Neural cell (in vitro differentiated cells): Measurements from ENCODE around the gene KCTD13. TPM values are rescaled to one million over a fixed set of nuclear protein-coding genes. Genes with fewer than 3 reads are reported as not detected.
"Not testable (repeated sequence)": the region's sequence is repeated elsewhere in the genome, so short reads cannot be mapped to it uniquely, and the experiment has no call there.

Experiments used
- H2AFZ ChIP-seq: fragments of 200-600, 300-800 bp; sonication (generic), shearing (Covaris generic); 2 replicates; pipeline ENCODE4 v1.6.0; 2014; ENCODE audit warnings: low read depth, mild to moderate bottlenecking, antibody characterized with exemption, low read length, moderate library complexity
- H3F3A ChIP-seq: fragments of 200-600 bp; shearing (Covaris generic); 2 replicates; pipeline ENCODE4 v1.6.1; 2016; ENCODE audit warnings: mild to moderate bottlenecking, moderate library complexity, mixed read lengths, antibody characterized with exemption, low read length; ENCODE audit not compliant: insufficient read depth, poor library complexity, severe bottlenecking
- H3K27ac ChIP-seq: fragments of 200-600, 300-800 bp; sonication (generic), shearing (Covaris generic); 2 replicates; pipeline ENCODE4 v1.5.1; 2014; ENCODE audit warnings: mild to moderate bottlenecking, low read length, moderate library complexity
- H3K27me3 ChIP-seq: fragments of 300-800, 200-600 bp; sonication (generic), shearing (Covaris generic); 2 replicates; pipeline ENCODE4 v1.6.0; 2014; ENCODE audit warnings: mild to moderate bottlenecking, low read depth, low read length, moderate library complexity; ENCODE audit not compliant: insufficient read depth
- H3K36me3 ChIP-seq: fragments of 300-800, 200-600 bp; sonication (generic), shearing (Covaris generic); 2 replicates; pipeline ENCODE4 v1.5.1; 2014; ENCODE audit warnings: mild to moderate bottlenecking, antibody characterized with exemption, low read length, moderate library complexity; ENCODE audit not compliant: insufficient read depth
- H3K4me2 ChIP-seq: fragments of 300-800, 200-600 bp; sonication (generic), shearing (Covaris generic); 2 replicates; pipeline ENCODE4 v1.6.0; 2014; ENCODE audit warnings: mild to moderate bottlenecking, low read length
- H3K4me3 ChIP-seq: fragments of 300-800, 200-600 bp; sonication (generic), shearing (Covaris generic); 2 replicates; pipeline ENCODE4 v1.5.1; 2014; ENCODE audit warnings: mild to moderate bottlenecking, low read length, moderate library complexity
- H3K79me2 ChIP-seq: fragments of 200-600 bp; shearing (Covaris generic); replicated peaks from 2 replicates; pipeline ENCODE4 v1.6.0; 2014; ENCODE audit warnings: mild to moderate bottlenecking, low read length, moderate library complexity; ENCODE audit not compliant: insufficient read depth
- H3K9ac ChIP-seq: fragments of 300-800, 200-600 bp; sonication (generic), shearing (Covaris generic); 2 replicates; pipeline ENCODE4 v1.6.1; 2016; ENCODE audit warnings: mild to moderate bottlenecking, low read length, mixed read lengths
- H3K9me2 ChIP-seq: fragments of 200-600 bp; shearing (Covaris generic); 2 replicates; pipeline ENCODE4 v1.6.1; 2016; ENCODE audit warnings: mild to moderate bottlenecking, low read length, mixed read lengths; ENCODE audit not compliant: insufficient read depth
- H3K9me3 ChIP-seq: fragments of 200-600, 300-800 bp; sonication (generic), shearing (Covaris generic); 2 replicates; pipeline ENCODE4 v1.6.1; 2016; ENCODE audit warnings: mild to moderate bottlenecking, mixed run types, low read length, moderate library complexity, mixed read lengths
- H4K20me1 ChIP-seq: fragments of 200-600 bp; shearing (Covaris generic); 2 replicates; pipeline ENCODE4 v1.6.1; 2016; ENCODE audit warnings: mild to moderate bottlenecking, mixed run types; ENCODE audit not compliant: insufficient read depth
- EP300 ChIP-seq: fragments of 450-650 bp; conservative IDR thresholded peaks from 2 replicates; pipeline ENCODE4 v1.6.1; 2014; ENCODE audit warnings: antibody characterized with exemption, mild to moderate bottlenecking, moderate library complexity; ENCODE audit not compliant: poor library complexity, severe bottlenecking
- EZH2 ChIP-seq: fragments of 200-600, 300-800 bp; shearing (Covaris generic), sonication (generic); IDR thresholded peaks from 2 replicates; pipeline ENCODE4 v1.6.1; 2014; ENCODE audit warnings: antibody characterized with exemption, low read length, borderline replicate concordance, mild to moderate bottlenecking; ENCODE audit not compliant: insufficient read depth, poor library complexity, severe bottlenecking
- MXI1 ChIP-seq: fragments of 450-650 bp; conservative IDR thresholded peaks from 2 replicates; pipeline ENCODE4 v1.6.1; 2014; ENCODE audit warnings: antibody characterized with exemption, mild to moderate bottlenecking; ENCODE audit not compliant: poor library complexity, severe bottlenecking
- POLR2AphosphoS5 ChIP-seq: IDR thresholded peaks from 2 replicates; pipeline ENCODE4 v1.6.1; 2012
- RAD21 ChIP-seq: fragments of 450-650 bp; conservative IDR thresholded peaks from 2 replicates; pipeline ENCODE4 v1.6.1; 2014; ENCODE audit warnings: antibody characterized with exemption, mild to moderate bottlenecking, moderate library complexity
- SMC3 ChIP-seq: fragments of 450-650 bp; conservative IDR thresholded peaks from 2 replicates; pipeline ENCODE4 v1.6.1; 2014; ENCODE audit warnings: antibody characterized with exemption, mild to moderate bottlenecking, moderate library complexity; ENCODE audit not compliant: poor library complexity
- TAF1 ChIP-seq: IDR thresholded peaks from 2 replicates; pipeline ENCODE4 v1.6.1; 2012; ENCODE audit warnings: low read depth
- polyA plus RNA-seq: library from polyadenylated mRNA; depleted of rRNA; stranded (reverse); fragments of >200 nt; gene quantifications from 2 replicates; pipeline ENCODE4 v1.2.3, GENCODE V29; 2014
- TF ChIP-seq, protein P1 (sequence below): IDR thresholded peaks from 2 replicates; pipeline ENCODE4 v1.6.1; 2012; ENCODE audit warnings: borderline replicate concordance
- TF ChIP-seq, protein P2 (sequence below): fragments of 450-650 bp; IDR thresholded peaks from 2 replicates; pipeline ENCODE4 v1.5.1; 2014; ENCODE audit warnings: antibody characterized with exemption, mild to moderate bottlenecking, moderate library complexity; ENCODE audit not compliant: poor library complexity, severe bottlenecking

Gene KCTD13
- polyA plus RNA-seq, 1 donor from 2014 or later: 55.0 TPM

GRCh38 chr16:29910819-29911675 is 15.0 kb downstream of the KCTD13 start:
- Histone ChIP-seq H3K27me3 (no peaks in the 10 kb centered on the region), H3K79me2 (no peaks in the 10 kb centered on the region), H3K9me3 (no peaks in the 10 kb centered on the region), H3K4me2 (no peak overlapping the region), H2AFZ (no peak overlapping the region), H4K20me1 (no peaks in the 10 kb centered on the region), H3K4me3 (no peak overlapping the region), H3K9me2 (no peaks in the 10 kb centered on the region), H3F3A (no peaks in the 10 kb centered on the region), H3K27ac (no peak overlapping the region), H3K36me3 (no peaks in the 10 kb centered on the region), H3K9ac (no peak overlapping the region)
- TF ChIP-seq MXI1 (no peak), EP300 (no peak), POLR2AphosphoS5 (no peak), TAF1 (no peak), SMC3 (no peak), EZH2 (no peak), RAD21 (no peak)
- TF ChIP-seq, protein P1, sequence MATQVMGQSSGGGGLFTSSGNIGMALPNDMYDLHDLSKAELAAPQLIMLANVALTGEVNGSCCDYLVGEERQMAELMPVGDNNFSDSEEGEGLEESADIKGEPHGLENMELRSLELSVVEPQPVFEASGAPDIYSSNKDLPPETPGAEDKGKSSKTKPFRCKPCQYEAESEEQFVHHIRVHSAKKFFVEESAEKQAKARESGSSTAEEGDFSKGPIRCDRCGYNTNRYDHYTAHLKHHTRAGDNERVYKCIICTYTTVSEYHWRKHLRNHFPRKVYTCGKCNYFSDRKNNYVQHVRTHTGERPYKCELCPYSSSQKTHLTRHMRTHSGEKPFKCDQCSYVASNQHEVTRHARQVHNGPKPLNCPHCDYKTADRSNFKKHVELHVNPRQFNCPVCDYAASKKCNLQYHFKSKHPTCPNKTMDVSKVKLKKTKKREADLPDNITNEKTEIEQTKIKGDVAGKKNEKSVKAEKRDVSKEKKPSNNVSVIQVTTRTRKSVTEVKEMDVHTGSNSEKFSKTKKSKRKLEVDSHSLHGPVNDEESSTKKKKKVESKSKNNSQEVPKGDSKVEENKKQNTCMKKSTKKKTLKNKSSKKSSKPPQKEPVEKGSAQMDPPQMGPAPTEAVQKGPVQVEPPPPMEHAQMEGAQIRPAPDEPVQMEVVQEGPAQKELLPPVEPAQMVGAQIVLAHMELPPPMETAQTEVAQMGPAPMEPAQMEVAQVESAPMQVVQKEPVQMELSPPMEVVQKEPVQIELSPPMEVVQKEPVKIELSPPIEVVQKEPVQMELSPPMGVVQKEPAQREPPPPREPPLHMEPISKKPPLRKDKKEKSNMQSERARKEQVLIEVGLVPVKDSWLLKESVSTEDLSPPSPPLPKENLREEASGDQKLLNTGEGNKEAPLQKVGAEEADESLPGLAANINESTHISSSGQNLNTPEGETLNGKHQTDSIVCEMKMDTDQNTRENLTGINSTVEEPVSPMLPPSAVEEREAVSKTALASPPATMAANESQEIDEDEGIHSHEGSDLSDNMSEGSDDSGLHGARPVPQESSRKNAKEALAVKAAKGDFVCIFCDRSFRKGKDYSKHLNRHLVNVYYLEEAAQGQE: no peak

DNA sequence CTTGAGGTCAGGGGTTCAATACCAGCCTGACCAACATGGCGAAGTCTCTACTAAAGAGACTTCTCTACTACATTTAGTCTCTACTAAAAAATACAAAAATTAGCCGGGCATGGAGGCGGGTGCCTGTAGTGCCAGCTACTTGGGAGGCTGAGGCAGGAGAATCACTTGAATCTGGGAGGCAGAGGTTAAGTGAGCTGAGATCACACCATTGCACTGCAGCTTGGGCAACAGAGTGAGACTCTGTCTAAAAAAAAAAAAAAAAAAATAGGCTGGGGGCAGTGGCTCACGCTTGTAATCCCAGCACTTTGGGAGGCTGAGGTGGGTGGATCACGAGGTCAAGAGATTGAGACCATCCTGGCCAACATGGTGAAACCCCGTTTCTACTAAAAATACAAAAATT is 16.2 kb downstream of the KCTD13 start:
- not testable (repeated sequence) for H3K27me3 ChIP-seq, H3F3A ChIP-seq, H3K9ac ChIP-seq, H4K20me1 ChIP-seq, H3K27ac ChIP-seq, H3K36me3 ChIP-seq, H2AFZ ChIP-seq, H3K4me3 ChIP-seq, H3K9me2 ChIP-seq, H3K9me3 ChIP-seq, H3K4me2 ChIP-seq, H3K79me2 ChIP-seq

DNA sequence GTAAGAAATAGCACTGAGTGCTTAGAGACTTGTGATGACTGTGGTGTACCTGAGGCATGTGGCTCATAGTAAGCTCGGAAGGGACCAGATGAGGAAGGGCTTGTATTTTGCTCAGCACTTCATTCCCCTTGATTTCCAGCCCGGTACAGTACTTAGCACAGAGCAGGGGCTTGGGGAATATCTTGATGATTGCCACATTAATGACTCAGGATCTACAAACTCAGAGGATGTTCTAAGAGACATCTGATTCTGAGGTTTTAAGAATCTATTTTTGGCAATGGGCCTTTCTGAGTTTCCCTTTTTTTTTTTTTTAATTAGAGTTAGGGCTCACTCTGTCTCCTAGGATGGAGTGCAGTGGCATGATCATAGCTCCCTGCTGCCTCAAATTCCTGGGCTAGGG is 16.6 kb downstream of the KCTD13 start:
- TF ChIP-seq EP300 (no peak), SMC3 (no peak), TAF1 (no peak), RAD21 (no peak), EZH2 (no peak), POLR2AphosphoS5 (no peak), MXI1 (no peak)
- TF ChIP-seq, protein P2, sequence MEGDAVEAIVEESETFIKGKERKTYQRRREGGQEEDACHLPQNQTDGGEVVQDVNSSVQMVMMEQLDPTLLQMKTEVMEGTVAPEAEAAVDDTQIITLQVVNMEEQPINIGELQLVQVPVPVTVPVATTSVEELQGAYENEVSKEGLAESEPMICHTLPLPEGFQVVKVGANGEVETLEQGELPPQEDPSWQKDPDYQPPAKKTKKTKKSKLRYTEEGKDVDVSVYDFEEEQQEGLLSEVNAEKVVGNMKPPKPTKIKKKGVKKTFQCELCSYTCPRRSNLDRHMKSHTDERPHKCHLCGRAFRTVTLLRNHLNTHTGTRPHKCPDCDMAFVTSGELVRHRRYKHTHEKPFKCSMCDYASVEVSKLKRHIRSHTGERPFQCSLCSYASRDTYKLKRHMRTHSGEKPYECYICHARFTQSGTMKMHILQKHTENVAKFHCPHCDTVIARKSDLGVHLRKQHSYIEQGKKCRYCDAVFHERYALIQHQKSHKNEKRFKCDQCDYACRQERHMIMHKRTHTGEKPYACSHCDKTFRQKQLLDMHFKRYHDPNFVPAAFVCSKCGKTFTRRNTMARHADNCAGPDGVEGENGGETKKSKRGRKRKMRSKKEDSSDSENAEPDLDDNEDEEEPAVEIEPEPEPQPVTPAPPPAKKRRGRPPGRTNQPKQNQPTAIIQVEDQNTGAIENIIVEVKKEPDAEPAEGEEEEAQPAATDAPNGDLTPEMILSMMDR: no peak
- TF ChIP-seq, protein P1: no peak
- no peaks in the 10 kb centered on the region for H3K36me3 ChIP-seq
- H2AFZ ChIP-seq: no peak overlapping the region
- no peaks in the 10 kb centered on the region for H3K27me3 ChIP-seq
- H3K4me2 ChIP-seq: no peak overlapping the region
- no peak overlapping the region for H3K9ac ChIP-seq
- no peaks in the 10 kb centered on the region for H3K9me2 ChIP-seq
- no peaks in the 10 kb centered on the region for H4K20me1 ChIP-seq
- no peak overlapping the region for H3K27ac ChIP-seq
- H3K4me3 ChIP-seq: no peak overlapping the region
- H3F3A ChIP-seq: no peaks in the 10 kb centered on the region
- no peaks in the 10 kb centered on the region for H3K9me3 ChIP-seq
- no peaks in the 10 kb centered on the region for H3K79me2 ChIP-seq
